Measurements from ENCODE around the gene PBRM1. TPM values are rescaled to one million over a fixed set of nuclear protein-coding genes. Genes with fewer than 3 reads are reported as not detected.
"Not testable (repeated sequence)": the region's sequence is repeated elsewhere in the genome, so short reads cannot be mapped to it uniquely, and the experiment has no call there.

Gene PBRM1
- total RNA-seq, 1 donor from 2014 or later: 122 TPM

- DNase-seq (ENCODE audit: low spot score): peak; percentile 33
Observed at GRCh38 chr3:52704611-52705437, 19.1 kb upstream of the PBRM1 start.

- no peak for DNase-seq (ENCODE audit: low spot score)
Observed at GRCh38 chr3:52703341-52703740, 17.6 kb upstream of the PBRM1 start.

GRCh38 chr3:52697632-52697965, 11.9 kb upstream of the PBRM1 start:
- DNase-seq (ENCODE audit: low spot score): no peak

- DNase-seq (ENCODE audit: low spot score): no peak
Observed at GRCh38 chr3:52696830-52697631, 11.3 kb upstream of the PBRM1 start.

GRCh38 chr3:52695798-52696671, 10.3 kb upstream of the PBRM1 start:
- DNase-seq (ENCODE audit: low spot score): no peak

GRCh38 chr3:52694528-52695189, 8.9 kb upstream of the PBRM1 start:
- no peak for DNase-seq (ENCODE audit: low spot score)

- DNase-seq (ENCODE audit: low spot score): no peak
Observed at GRCh38 chr3:52693071-52693470, 7.4 kb upstream of the PBRM1 start.

GRCh38 chr3:52690560-52690959, 4.8 kb upstream of the PBRM1 start:
- DNase-seq (ENCODE audit: low spot score): no peak

GRCh38 chr3:52689151-52689550, 3.4 kb upstream of the PBRM1 start:
- DNase-seq (ENCODE audit: low spot score): no peak

GRCh38 chr3:52688266-52688665, 2.6 kb upstream of the PBRM1 start:
- DNase-seq (ENCODE audit: low spot score): no peak

- no peak for DNase-seq (ENCODE audit: low spot score)
Observed at GRCh38 chr3:52685285-52685708, 416 bp downstream of the PBRM1 start.

- no peak for DNase-seq (ENCODE audit: low spot score)
Observed at GRCh38 chr3:52684184-52684583, 1.5 kb downstream of the PBRM1 start.

- no peak for DNase-seq (ENCODE audit: low spot score)
Observed at GRCh38 chr3:52683611-52684010, 2.1 kb downstream of the PBRM1 start.

GRCh38 chr3:52682016-52682415, 3.7 kb downstream of the PBRM1 start:
- DNase-seq (ENCODE audit: low spot score): peak; percentile 20

GRCh38 chr3:52681596-52681995, 4.1 kb downstream of the PBRM1 start:
- no peak for DNase-seq (ENCODE audit: low spot score)

GRCh38 chr3:52679811-52680210, 5.9 kb downstream of the PBRM1 start:
- DNase-seq (ENCODE audit: low spot score): no peak

GRCh38 chr3:52679199-52679538, 6.5 kb downstream of the PBRM1 start:
- DNase-seq (ENCODE audit: low spot score): no peak

- no peak for DNase-seq (ENCODE audit: low spot score)
Observed at GRCh38 chr3:52678265-52679198, 7.2 kb downstream of the PBRM1 start.

GRCh38 chr3:52676201-52676600, 9.5 kb downstream of the PBRM1 start:
- DNase-seq (ENCODE audit: low spot score): not testable (repeated sequence)

- no peak for DNase-seq (ENCODE audit: low spot score)
Observed at GRCh38 chr3:52671676-52672075, 14.0 kb downstream of the PBRM1 start.

Data from umbilical cord (tissue), 2 donors.